Ammon's horn (tissue), 1 donor: ENCODE results near the gene SDR42E1.
"Not testable (repeated sequence)": the region's sequence is repeated elsewhere in the genome, so short reads cannot be mapped to it uniquely, and the experiment has no call there.

Source experiments
- DNase-seq: peaks from one replicate; pipeline ENCODE4 v3.0.0-alpha.2; 2016; ENCODE audit warnings: low spot score

The SDR42E1 gene

GRCh38 chr16:82004601-82005000 lies 6.7 kb downstream of the SDR42E1 start:
- DNase-seq, result no peak

GRCh38 chr16:82002831-82003230 lies 8.4 kb downstream of the SDR42E1 start:
- no peak for DNase-seq

GRCh38 chr16:81997738-81998137 lies 13.5 kb downstream of the SDR42E1 start:
- DNase-seq, result no peak

- no peak for DNase-seq
Measured at GRCh38 chr16:81996664-81997509, 14.4 kb downstream of the SDR42E1 start.

GRCh38 chr16:81995651-81996050 lies 15.6 kb downstream of the SDR42E1 start:
- DNase-seq, result no peak

GRCh38 chr16:81994485-81994884 lies 16.8 kb downstream of the SDR42E1 start:
- DNase-seq, result no peak

- peak; percentile 15 for DNase-seq
Measured at GRCh38 chr16:81992859-81993258, 18.4 kb downstream of the SDR42E1 start.

- no peak for DNase-seq
Measured at GRCh38 chr16:81987706-81988105, 23.6 kb downstream of the SDR42E1 start.

- DNase-seq, result no peak
Measured at GRCh38 chr16:81987121-81987520, 24.1 kb downstream of the SDR42E1 start.

- DNase-seq, result not testable (repeated sequence)
Measured at GRCh38 chr16:81977335-81977942, 33.8 kb downstream of the SDR42E1 start.

GRCh38 chr16:81975637-81976036 lies 35.6 kb downstream of the SDR42E1 start:
- DNase-seq, result no peak

- no peak for DNase-seq
Measured at GRCh38 chr16:81973737-81974136, 37.5 kb downstream of the SDR42E1 start.

GRCh38 chr16:81971853-81972252 lies 39.4 kb downstream of the SDR42E1 start:
- DNase-seq, result no peak

GRCh38 chr16:81967358-81967757 lies 43.9 kb downstream of the SDR42E1 start:
- DNase-seq, result no peak

- no peak for DNase-seq
Measured at GRCh38 chr16:81964808-81965207, 46.5 kb downstream of the SDR42E1 start.

GRCh38 chr16:81956213-81956948 lies 54.9 kb downstream of the SDR42E1 start:
- no peak for DNase-seq

- no peak for DNase-seq
Measured at GRCh38 chr16:81951564-81951963, 59.7 kb downstream of the SDR42E1 start.

- DNase-seq, result no peak
Measured at GRCh38 chr16:81946206-81946605, 65.1 kb downstream of the SDR42E1 start.

- DNase-seq, result no peak
Measured at GRCh38 chr16:81945665-81946064, 65.6 kb downstream of the SDR42E1 start.

GRCh38 chr16:81942007-81942601 lies 69.2 kb downstream of the SDR42E1 start:
- DNase-seq, result no peak

- peak; percentile 50 for DNase-seq
Measured at GRCh38 chr16:81940781-81941560, 70.3 kb downstream of the SDR42E1 start.
